Measurements from ENCODE around the gene FAM20C.

GRCh38 chr7:229184-229964 lies 37.0 kb downstream of the FAM20C start:
- TF ChIP-seq ZNF24 (tag by site-specific recombination; IDR thresholded peaks at IDR 0.05), result no peak
- no peak for TF ChIP-seq ZNF274 (IDR thresholded peaks at IDR 0.05; ENCODE audit: low read length)
- TF ChIP-seq ZNF274 (tag by site-specific recombination; IDR thresholded peaks at IDR 0.05; ENCODE audit: borderline replicate concordance), result no peak
- TF ChIP-seq, protein P1, sequence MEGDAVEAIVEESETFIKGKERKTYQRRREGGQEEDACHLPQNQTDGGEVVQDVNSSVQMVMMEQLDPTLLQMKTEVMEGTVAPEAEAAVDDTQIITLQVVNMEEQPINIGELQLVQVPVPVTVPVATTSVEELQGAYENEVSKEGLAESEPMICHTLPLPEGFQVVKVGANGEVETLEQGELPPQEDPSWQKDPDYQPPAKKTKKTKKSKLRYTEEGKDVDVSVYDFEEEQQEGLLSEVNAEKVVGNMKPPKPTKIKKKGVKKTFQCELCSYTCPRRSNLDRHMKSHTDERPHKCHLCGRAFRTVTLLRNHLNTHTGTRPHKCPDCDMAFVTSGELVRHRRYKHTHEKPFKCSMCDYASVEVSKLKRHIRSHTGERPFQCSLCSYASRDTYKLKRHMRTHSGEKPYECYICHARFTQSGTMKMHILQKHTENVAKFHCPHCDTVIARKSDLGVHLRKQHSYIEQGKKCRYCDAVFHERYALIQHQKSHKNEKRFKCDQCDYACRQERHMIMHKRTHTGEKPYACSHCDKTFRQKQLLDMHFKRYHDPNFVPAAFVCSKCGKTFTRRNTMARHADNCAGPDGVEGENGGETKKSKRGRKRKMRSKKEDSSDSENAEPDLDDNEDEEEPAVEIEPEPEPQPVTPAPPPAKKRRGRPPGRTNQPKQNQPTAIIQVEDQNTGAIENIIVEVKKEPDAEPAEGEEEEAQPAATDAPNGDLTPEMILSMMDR (tag by site-specific recombination; IDR thresholded peaks at IDR 0.05), result no peak
- TF ChIP-seq, protein P2, sequence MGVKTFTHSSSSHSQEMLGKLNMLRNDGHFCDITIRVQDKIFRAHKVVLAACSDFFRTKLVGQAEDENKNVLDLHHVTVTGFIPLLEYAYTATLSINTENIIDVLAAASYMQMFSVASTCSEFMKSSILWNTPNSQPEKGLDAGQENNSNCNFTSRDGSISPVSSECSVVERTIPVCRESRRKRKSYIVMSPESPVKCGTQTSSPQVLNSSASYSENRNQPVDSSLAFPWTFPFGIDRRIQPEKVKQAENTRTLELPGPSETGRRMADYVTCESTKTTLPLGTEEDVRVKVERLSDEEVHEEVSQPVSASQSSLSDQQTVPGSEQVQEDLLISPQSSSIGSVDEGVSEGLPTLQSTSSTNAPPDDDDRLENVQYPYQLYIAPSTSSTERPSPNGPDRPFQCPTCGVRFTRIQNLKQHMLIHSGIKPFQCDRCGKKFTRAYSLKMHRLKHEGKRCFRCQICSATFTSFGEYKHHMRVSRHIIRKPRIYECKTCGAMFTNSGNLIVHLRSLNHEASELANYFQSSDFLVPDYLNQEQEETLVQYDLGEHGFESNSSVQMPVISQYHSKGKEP (tag by site-specific recombination; IDR thresholded peaks at IDR 0.05), result no peak
- TF ChIP-seq ZNF202 (tag by site-specific recombination; IDR thresholded peaks at IDR 0.05; ENCODE audit: borderline replicate concordance), result no peak
- TF ChIP-seq, protein P3, sequence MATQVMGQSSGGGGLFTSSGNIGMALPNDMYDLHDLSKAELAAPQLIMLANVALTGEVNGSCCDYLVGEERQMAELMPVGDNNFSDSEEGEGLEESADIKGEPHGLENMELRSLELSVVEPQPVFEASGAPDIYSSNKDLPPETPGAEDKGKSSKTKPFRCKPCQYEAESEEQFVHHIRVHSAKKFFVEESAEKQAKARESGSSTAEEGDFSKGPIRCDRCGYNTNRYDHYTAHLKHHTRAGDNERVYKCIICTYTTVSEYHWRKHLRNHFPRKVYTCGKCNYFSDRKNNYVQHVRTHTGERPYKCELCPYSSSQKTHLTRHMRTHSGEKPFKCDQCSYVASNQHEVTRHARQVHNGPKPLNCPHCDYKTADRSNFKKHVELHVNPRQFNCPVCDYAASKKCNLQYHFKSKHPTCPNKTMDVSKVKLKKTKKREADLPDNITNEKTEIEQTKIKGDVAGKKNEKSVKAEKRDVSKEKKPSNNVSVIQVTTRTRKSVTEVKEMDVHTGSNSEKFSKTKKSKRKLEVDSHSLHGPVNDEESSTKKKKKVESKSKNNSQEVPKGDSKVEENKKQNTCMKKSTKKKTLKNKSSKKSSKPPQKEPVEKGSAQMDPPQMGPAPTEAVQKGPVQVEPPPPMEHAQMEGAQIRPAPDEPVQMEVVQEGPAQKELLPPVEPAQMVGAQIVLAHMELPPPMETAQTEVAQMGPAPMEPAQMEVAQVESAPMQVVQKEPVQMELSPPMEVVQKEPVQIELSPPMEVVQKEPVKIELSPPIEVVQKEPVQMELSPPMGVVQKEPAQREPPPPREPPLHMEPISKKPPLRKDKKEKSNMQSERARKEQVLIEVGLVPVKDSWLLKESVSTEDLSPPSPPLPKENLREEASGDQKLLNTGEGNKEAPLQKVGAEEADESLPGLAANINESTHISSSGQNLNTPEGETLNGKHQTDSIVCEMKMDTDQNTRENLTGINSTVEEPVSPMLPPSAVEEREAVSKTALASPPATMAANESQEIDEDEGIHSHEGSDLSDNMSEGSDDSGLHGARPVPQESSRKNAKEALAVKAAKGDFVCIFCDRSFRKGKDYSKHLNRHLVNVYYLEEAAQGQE (tag by site-specific recombination; IDR thresholded peaks at IDR 0.05), result no peak
- no peak for TF ChIP-seq MZF1 (tag by site-specific recombination; IDR thresholded peaks at IDR 0.05; ENCODE audit: borderline replicate concordance)
